HuH-7.5 (cell line): ENCODE data around the gene CLBA1.

ENCODE experiments used
- DNase-seq: peaks from one replicate; pipeline ENCODE4 v3.0.0; 2011; ENCODE audit warnings: low spot score

The CLBA1 gene

DNA sequence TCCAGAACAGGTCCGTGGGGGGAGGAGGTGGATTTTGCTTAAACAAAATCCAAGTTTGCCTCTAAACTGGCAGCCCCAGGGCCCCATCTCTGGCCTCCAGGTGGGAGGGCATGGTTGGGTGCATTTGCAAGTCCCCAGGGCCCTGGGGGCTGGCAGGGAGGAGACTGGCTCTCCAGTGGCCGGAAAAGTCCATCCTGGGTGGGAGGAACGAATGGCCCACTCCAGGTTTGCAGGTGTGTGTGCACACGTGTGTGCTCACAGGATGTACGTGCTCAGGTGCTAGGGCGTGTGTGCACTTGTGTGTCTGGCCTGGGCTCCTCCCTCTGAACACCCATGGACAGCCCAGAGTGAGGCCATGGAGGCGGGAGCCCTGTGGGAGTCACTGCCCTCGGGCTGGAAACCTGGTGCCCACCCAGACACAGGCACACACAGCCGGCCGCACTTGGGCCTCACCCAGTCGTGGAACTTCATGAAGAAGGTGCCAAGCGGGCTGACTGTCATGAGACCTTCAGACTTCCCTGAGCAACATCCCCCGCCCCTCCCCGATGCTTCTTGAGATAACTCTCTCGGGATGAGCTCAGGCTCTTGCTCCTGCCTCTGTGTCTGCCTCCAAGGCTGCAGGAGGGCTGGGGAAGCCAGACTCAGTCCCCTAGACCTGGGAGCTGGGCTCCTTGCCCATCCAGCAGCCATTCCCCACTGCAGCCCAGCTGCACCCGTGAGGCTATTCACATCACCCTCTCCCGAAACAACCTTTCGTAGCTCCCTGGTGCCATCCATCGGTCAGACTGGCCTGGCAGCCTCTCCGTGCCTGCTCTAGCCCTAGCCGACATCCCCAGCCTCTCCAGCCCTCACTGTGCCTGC is 16.8 kb upstream of the CLBA1 start:
- no peak for DNase-seq

DNA sequence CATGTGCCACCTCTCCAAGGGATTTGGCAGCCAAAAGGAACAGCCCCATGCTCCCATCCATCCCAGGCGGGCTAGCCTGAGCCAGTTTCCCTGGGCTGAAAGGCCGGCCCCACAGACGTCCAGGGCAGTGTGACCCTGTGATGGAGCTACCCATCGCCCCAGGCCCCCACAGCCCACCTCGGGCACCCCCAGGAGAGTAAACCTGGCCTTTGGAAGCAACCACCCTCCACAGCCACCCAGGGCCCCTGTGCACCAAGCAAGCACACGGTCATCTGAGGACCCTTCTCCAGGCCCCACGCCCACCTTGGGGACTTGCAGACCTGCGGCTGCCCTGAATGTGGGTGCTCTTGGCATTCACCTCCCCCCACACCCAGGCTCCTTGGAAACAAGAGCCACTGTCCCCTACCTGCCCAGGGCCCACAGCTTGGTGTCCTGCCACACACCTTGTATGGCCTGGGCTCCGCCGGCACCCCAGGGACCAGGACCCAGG is 15.8 kb upstream of the CLBA1 start:
- no peak for DNase-seq

DNA sequence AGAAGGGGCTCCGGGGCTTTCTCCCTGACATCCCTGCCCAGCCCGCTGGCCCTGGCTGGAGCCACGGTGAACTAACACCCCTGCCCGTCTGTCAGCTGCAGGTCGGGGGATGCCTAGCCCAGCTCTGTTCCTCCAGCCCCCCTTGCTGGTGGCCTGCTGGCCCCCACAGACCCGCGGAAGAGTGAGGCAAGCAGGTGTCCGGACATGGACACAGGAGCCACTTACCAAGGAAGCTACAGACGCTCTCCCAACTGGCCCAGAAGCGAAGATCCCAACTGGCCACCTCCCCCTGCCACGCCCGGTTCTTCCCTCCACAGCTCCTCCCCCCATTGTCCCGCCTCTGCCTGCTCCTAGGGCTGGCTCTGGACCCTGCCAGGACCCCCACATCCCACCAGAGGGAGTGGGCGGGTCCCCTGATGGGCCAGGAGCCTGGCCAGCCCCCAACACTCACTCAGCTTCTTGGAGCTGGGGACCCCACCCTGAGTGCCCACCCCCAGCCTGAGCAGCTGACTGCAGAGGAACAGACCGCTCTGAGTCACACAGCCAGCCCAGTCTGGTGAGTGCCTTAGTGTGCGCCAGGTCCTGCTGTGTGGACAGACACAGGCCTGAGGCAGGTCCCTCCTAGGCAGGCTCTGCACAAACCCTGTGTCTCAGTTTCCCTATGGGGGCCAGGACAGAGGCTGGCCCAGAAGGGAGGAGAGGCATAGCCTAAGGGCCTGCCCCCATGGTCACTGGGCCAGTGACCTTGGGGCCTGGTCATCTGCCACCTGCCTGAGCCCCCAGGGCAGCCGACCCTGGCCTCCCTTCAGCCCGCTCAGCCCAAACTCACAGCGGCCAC is 15.1 kb upstream of the CLBA1 start:
- DNase-seq: no peak

DNA sequence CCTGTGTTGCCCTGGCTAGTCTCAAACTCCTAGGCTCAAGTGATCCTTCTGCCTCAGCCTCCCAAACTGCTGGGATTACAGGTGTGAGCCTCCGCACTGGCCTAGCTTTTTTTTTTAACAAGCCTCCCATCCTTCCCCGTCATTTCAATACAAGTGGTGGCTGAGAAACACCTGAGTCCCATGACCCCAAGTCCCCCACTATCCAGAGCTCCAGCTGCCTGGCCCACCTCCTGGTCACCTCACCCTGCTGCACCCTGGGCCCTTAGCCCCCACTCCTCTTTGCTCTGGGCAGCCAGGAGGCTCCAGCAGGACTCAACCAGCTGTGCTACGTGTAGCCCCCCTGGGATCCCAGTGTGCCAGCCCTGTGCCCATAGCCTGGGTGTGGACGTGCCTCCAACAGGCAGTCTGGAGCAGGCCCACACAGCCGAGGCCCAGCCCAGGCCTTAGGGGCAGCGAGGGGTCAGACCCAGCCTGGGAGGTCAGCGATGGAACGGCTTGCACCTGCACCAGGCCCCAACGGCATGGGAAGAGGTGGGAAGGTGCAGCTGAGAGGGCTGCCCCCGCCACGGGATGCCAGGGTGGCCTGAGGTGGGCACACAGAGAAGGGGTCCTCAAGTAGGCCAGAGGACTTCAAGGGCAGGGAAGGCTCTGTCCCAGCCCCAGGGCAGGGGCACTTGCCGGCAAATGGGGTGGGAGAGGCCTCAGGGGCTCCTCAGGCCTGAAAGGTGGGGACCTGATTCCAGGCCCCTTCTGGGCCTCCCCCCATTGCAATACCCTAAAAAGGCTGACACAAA is 13.9 kb upstream of the CLBA1 start:
- DNase-seq: no peak

DNA sequence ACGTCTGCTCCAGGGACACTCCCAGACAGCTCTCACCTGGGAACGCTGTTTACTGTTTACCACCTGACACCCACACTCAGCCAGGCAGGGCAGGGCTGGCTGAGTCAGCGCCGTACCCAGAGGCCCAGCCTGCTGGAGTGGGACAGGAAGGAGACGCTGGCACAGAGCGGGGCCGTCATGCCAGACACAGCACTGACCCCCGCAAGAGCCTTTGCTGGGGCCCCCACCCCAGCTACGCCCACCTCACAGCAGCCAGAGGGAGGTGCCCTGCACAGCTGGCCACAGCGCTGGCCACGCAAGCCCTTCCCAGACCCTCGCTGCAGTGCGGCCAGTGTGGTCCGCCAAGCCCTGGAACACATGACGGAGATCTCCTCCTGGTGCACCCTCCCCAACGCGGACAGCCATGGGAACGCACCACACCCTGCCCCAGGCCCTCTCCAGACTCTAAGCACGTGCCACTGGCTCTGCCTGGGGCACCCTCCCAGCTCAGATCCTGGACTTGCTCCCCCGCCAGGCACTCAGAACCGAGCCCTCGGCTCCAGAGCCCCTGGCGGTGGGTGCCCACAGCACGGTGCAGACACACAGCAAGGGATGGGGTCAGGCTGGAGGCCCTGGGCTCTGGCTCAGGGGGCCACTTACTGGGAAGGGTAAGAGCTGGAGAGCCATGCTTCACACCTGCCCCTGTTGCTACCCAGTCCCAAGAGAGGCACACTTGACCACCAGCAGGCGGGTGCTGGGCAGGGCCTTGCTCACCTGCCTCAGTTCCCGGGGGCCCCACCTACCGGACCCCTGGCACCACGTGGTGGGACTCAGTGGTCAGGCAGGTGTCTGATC is 13.1 kb upstream of the CLBA1 start:
- DNase-seq: no peak

DNA sequence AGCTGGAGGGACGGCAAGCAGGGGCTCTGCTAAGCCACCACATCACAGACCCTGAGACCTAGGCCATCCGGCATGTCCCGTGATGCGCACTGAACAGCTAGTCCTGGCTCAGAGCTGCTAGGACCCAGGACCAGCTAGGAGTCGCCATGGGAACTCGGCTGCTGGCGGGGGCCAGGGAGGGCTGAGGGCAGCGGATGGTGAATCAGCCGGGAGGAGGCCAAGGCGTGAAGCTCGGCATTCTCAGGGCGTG is 12.5 kb upstream of the CLBA1 start:
- no peak for DNase-seq

DNA sequence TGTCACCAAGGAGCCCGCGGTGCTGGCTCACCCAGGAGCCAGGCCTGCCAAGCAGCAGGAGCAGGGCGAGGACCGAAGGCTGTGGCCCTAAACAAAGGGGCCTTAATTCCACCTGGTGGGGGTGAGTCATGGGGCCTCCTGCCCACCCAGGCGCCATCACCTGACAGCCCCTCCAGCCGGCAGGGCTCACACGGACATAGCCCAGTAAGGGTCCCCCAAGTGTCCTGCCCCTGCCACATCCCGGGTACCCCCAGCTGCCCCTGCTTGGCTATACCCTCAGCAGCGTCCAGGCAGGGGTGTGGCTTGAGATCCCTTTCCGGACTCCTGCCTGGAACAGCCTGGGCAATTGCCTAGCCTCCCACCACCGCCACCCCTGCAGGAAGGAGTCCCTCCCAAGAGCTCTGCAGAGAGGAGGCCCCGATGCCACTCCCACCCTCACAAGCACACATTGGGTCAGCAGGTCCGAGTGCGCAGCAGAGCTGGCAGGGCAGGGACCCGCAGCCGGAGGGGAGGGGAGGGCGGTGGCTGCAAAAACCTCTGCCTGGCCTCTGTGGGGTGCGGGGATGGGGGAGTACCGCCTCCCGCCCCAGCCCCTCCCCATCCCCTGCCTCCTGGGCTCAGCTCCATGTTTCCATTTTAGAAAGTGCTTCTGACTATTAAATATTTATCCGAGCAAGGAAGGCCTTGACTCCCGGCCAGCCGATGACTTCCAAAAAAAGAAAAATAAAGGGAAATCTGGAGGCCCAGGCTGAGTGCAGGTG is 12.0 kb upstream of the CLBA1 start:
- no peak for DNase-seq

DNA sequence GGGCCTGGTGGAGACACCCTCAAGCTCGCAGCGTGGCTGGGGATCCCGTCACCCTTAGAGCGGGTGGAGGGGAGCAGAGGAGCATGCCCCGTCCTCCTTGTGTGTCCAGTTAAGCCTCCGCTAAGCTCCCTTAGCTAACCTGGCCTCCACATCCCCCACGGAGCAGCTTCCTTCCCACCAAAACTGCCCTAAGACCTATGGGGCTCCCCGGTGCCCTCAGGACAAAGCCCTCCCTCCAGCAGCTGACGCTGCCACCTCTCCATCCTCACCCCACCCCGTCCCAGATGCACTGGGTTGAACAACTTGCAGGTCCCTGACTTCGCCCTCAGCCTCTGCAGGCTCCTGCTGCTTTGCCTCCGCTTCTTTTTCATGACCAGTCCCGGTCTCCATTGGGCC is 11.4 kb upstream of the CLBA1 start:
- DNase-seq: no peak

DNA sequence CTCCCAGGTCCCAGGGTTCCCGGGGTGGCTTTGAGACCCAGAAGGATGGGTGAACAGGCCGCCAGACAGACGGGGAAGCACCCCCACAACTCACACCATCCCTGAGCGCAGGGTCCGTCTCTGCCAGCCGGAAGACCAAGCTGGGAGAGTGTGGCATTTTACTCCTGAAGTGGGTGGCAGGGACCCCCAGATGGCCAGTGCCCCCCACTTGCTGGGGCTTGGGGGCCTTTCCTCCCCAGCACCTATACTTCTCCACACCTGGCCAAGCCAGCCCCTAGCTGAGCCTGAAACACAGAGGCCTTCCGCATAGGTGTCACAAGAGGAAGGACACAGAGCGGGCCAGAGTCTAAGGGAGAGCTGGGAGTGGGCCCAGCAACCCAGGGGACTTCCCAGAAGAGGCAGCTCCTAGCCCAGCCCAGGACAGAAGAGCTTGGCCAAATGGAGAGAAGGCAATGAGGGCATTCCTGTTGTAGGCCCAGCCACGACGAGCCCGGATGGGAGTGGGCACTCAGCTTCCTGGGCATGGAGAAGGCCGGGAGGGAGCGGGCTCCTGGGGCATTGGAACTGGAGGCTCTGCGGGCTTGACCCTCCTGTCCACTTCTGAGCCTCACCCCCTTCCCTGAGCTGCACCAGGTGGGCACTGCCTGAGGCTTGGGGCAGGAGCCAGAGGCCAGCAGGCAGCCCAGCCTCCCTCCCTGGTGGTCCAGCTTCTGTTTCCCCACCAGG is 10.8 kb upstream of the CLBA1 start:
- DNase-seq: no peak

DNA sequence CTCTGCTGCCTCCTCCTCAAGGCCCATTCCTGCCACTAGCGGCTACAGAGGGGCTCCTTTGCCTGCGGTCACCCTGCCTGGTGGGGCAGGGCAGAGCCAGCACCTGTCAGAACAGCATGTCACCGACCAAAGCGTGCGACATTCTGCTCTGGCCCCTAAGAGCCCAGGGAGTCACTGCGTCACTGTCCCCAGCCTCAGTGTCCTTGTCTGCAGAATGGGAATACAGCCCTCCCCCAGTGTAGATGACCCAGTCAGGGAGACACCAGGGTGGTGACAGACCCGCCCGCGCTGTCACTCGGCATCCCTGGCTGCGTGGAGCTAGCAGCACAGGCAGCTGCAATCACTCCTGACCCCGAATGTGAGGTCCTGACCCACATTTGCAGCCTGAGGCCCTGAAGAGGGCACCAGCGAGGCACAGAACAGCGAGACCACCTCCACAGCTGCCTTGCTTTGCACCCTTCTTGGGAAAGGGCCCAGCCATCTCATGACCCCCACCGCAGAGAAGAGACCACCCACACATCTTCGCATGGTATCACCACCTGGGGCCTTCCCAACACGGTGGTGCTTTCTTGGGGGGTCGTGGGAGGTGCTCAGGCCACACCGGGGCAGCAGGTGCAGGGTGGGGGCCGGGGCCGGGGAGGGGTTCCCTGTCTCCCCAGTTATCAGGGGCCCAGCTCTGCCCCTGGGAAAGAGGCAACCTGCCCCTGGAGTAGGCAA is 9.9 kb upstream of the CLBA1 start:
- no peak for DNase-seq

DNA sequence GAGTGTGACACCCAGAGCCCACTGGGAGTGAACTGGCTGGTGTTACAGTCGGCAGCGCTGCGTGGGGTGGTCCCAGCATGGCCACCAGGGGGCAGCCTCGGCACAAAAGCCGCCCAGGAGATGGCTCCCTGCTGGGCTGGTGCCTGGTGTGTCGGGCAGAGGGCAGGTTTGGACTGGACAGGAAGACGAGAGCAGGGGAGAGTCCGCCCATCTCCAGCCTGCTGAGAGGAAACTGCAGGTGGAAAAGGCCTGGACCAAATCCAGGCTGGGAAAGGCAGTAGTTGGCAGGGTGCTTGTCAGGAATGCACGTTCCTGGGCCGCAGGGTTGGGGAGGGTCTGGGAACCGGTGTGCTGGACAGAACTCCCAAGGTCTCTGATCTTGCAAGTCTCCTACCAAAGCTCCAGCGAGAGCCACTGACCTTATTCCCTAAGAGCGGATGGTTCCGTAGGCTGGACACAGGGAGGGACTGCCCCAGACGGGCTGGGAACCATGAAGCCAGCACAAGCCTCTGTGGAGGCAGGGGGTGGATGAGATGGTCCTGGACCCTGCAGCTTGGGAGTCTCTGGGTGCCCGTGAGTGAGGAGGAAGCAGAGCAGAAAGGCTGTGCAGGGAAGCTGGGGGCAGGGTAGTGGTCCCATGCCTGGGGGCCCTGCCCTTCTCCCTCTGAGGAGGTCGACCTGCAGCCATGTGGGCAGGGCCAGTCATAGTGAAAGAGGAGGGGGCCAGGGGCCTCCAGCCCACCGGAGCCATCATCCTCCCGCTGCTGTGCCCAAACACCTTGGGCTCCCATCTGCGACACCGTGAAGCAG is 9.2 kb upstream of the CLBA1 start:
- DNase-seq: peak; percentile 81

DNA sequence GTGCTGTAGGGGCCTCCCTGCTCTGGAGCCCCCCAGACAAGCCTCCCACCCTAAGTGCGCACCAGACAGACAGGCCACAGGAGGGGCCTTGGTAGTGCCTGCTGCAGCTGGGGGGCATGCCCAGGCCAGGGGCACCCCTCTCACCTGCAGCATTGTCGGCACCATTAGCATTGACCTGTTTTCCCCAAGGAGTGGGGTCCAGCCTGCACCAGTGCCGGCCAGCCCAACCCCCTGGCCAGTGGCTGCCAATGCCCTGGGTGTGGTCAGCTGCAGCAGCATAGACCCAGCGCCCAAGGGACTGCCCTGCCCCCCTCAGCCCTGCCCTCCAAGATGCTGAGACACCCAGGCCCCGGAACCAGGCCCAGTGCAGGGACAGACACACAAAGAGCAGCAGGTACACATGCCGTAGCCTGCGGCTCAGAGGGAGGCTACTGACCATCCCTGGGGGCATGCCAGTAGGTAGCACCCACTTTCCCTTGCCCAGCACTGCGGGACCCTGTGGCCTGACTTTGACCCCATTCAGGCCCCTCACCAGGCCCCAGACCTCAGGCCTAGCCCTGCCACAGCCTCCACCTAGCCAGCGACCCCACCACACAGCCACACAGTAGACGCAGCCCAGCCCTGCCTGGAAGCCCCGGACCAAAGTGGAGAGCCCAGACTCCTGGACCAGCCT is 8.4 kb upstream of the CLBA1 start:
- no peak for DNase-seq

DNA sequence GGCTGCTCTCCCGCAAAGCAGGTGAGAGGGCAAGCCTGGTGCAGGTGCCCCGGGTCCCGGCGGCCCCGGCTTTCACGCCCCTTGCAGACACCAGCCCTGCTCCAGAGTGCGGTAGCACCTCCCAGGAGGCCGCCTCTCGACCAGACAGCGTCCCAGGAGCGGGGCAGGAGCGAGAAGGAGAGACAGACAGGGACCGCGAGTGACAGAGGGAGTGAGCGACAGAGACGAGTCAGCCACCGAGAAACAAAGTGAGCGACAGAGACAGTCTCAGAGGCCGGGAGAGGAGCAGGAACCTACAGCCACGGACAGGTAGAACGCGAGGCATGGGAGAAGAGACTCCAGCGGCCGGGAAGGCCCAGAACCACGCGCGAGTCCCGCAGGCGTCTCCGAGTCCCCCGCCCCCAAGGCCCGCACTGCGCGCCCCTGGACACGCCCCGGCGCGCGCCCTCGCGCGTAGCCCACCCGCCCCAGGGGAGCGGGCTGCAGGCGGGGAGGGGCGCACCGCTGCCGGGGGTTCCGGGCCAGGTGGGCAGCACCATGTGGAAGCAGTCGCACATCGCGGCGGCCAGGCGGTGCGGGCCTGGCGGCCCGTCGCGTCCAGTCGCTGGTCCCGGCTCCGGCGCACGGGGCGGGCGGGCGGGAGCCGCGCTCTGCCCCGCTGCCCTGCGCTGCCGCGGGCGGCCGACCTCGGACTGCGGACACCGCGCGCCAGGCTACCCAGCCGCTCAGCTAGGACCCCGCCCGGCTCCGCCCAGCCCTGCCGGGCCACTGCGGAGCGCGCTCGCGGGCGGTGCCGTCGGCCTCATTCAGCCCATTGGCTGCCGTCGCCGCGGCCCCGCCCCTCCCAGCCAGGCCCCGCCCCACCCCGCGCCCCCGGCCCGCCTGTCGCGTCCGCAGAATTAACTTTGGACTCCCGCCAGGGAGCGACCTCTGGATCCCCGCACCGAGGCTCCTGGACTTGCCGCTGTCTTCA is 7.6 kb upstream of the CLBA1 start, which contains the start of gene AHNAK2:
Gene AHNAK2 (minus strand): TSS at position 694 of the 973 bp plus-strand sequence. CDS start 137 bp downstream, at position 557.
- DNase-seq: peak; percentile 80

DNA sequence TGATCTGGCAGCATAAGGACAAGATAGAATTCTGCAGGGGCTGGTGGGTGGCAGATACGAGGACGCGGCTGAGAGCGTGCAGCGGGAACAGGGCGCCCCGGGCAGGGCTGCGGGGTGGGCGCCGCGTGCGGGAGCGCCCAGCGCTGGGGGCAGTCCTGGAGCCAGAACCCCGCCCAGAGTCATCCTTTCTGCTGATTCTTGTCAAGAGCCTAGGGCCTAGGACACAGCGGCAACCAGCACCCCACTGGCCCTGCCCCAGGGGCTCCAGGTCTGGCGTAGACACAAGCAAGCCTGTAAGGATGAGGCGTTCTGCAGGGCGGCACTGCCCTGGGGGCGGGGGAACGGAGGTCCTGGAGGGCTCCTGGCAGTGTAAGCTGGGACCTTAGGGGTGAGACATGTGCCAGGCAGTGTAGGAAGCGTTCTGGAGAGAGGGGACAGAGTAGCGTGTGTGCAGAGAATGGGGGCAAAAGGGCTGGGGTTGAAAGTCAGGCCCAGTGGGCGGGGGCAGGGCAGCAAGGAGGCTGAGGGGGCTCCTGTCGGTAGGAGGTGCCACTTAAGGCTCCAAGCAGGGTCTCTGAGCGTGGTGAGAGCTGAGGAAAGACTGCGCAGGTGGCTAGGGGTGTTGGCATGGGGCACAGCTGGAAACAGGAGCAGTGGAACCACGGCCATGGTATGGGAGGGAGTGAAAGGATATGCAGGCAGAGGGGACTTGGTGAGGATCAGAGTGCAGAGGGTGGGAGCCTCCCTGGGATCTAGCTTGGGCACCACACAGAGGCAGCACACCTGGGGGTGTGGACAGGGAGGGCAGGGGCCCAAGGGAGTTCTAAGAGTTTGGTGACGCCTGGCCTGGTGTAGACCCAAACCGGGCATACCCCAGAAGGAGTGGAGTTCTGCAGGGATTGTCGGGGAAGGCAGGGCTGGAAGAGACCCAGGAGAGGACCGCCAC is 6.6 kb upstream of the CLBA1 start:
- DNase-seq: no peak

DNA sequence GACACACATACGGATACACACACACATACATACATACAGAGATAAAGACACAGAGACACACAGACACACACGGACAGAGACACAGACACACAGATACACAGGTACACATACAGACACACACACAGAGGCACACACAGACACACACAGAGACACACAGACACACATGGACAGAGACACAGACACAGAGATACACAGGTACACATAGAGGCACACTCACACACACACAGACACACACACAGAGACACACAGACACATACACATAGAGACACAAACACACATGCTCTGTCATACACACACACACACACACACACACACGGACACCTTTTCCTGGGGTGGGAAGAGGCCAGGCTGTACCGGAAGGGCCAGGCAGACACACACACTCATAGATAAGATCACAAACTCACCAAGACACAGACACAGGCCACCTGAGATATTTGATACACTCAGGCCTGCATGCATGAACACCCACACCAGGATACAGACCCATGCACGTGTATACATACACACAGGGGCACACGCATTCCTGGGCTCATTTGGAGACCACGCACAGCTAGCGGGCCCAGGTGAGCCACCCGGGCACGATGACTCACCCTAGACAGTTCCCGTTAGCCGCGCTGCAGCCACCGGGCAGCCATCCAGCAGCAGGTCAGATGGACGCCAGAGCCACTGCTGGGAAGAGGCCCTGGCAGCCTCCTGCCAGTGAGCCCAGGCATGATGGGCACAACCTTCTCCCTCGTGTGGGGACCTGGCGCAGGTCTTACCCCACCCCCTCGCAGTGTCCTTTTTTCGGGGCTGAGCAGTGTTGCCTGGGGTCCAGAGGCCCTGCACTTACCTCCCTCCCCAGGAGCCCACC is 5.6 kb upstream of the CLBA1 start:
- DNase-seq: no peak
